H1 (cell line): Measurements from ENCODE around the gene RFX6. TPM values are rescaled to one million over a fixed set of nuclear protein-coding genes. Genes with fewer than 3 reads are reported as not detected.

Experiments
- BRCA1 ChIP-seq: IDR thresholded peaks from 2 replicates; pipeline ENCODE4 v1.6.1; 2012; ENCODE audit warnings: low read depth, low read length, improper control_type of control experiment
- MAFK ChIP-seq: IDR thresholded peaks from 2 replicates; pipeline ENCODE4 v1.6.1; 2012; ENCODE audit warnings: low read depth, mild to moderate bottlenecking, improper control_type of control experiment, low read length
- NANOG ChIP-seq: IDR thresholded peaks from 2 replicates; pipeline ENCODE4 v1.6.1; 2011; ENCODE audit warnings: low read length, low read depth, mild to moderate bottlenecking, inconsistent platforms; ENCODE audit not compliant: insufficient read depth, poor library complexity, severe bottlenecking
- SP1 ChIP-seq: IDR thresholded peaks from 2 replicates; pipeline ENCODE4 v1.6.1; 2011; ENCODE audit warnings: low read depth, low read length
- SUZ12 ChIP-seq: fragments of 200-600 bp; sonication (generic); IDR thresholded peaks from 2 replicates; pipeline ENCODE4 v1.6.1; 2012; ENCODE audit warnings: mild to moderate bottlenecking, inconsistent platforms, low read length, moderate library complexity, mixed read lengths
- TCF12 ChIP-seq: IDR thresholded peaks from 2 replicates; pipeline ENCODE4 v1.6.1; 2011; ENCODE audit warnings: low read depth, mild to moderate bottlenecking, low read length
- polyA plus RNA-seq, 7 experiments: library from polyadenylated mRNA; depleted of rRNA in 3 of 7; stranded (reverse) in 5 of 7; unstranded in 2 of 7; fragments of >200 nt in 5 of 7; fragments of 200-250 nt in 2 of 7; gene quantifications; 1 replicate in 5 of 7; 2 replicates in 1 of 7; 4 replicates in 1 of 7; pipeline versions ENCODE4 v1.2.1 to v1.2.3, GENCODE V29; 2011 to 2013; ENCODE audit warnings: missing spikeins in 2 of 7, mixed read lengths in 2 of 7
- total RNA-seq: library from RNA; stranded (reverse); fragmentation: NEBNext Ultra II Directional; extraction: Animal tissue kit (Norgen Biotek cat#: 25700); gene quantifications from 2 replicates; pipeline ENCODE4 v1.2.1, GENCODE V29; 2021

RFX6 gene
- total and polyA plus RNA-seq, 2 of the 8 experiments (the other 6 are each of a cell fraction or from before 2014, with no cell fraction given), result not detected

DNA sequence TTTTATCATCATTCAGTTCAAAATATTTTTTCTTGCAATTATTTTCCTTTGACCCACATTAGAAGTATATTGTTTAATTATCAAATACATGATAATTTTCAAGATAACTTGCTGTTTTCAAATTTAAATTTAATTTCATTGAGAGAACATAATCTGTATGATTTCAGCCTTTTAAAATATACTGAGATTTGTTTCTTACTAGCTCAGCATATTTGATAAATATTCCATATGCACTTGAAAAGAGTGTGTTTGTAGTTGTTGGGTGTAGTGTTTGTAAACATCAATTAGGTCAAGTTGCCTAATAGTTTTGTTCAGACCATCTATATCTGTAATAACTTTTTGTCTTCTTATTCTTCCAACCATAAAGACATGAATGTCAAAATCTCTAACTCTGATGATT is 19.0 kb upstream of the RFX6 start (continued):
- TF ChIP-seq NANOG, result no peak
- no peak for TF ChIP-seq BRCA1
- no peak for TF ChIP-seq TCF12
- no peak for TF ChIP-seq SP1
- TF ChIP-seq SUZ12, result no peak
- no peak for TF ChIP-seq MAFK
